HFFc6 (cell line): ENCODE results near the gene TMEM63A. TPM values are rescaled to one million over a fixed set of nuclear protein-coding genes. Genes with fewer than 3 reads are reported as not detected.

Experiments used
- DNase-seq: peaks from one replicate; pipeline ENCODE4 v3.0.0-alpha.2; 2018
- H3K27ac Mint-ChIP-seq: 2 replicates; pipeline ENCODE4 v1.8.0; 2020; ENCODE audit warnings: mild to moderate bottlenecking, mixed read lengths
- H3K27me3 Mint-ChIP-seq: 2 replicates; pipeline ENCODE4 v1.8.0; 2021; ENCODE audit warnings: mild to moderate bottlenecking, moderate library complexity, mixed read lengths; ENCODE audit not compliant: insufficient read depth
- H3K36me3 Mint-ChIP-seq: 2 replicates; pipeline ENCODE4 v1.8.0; 2021; ENCODE audit warnings: low read depth, mixed read lengths
- H3K4me1 Mint-ChIP-seq: 2 replicates; pipeline ENCODE4 v1.8.0; 2020; ENCODE audit warnings: low read depth, mixed read lengths
- H3K4me3 Mint-ChIP-seq: 2 replicates; pipeline ENCODE4 v1.8.0; 2020; ENCODE audit warnings: mild to moderate bottlenecking, moderate library complexity, mixed read lengths
- H3K9me3 Mint-ChIP-seq: 2 replicates; pipeline ENCODE4 v1.8.0; 2020; ENCODE audit warnings: mild to moderate bottlenecking, mixed read lengths
- total RNA-seq, 6 experiments: library from RNA; stranded (reverse); fragmentation: NEBNext Ultra II Directional; extraction: Animal tissue kit (Norgen Biotek cat#: 25700); gene quantifications; 2 replicates in 1 of 6; 3 replicates in 5 of 6; pipeline ENCODE4 v1.2.3, GENCODE V29; 2021
- TF ChIP-seq, protein P1 (sequence below): fragments of 200-600 bp; sonication (generic); IDR thresholded peaks from 2 replicates; pipeline ENCODE4 v1.5.0; 2021; ENCODE audit warnings: antibody characterized with exemption, mild to moderate bottlenecking

TMEM63A gene
- total RNA-seq, 6 experiments from 2014 or later: 18.9 to 29.1 (median 22.0) TPM

DNA sequence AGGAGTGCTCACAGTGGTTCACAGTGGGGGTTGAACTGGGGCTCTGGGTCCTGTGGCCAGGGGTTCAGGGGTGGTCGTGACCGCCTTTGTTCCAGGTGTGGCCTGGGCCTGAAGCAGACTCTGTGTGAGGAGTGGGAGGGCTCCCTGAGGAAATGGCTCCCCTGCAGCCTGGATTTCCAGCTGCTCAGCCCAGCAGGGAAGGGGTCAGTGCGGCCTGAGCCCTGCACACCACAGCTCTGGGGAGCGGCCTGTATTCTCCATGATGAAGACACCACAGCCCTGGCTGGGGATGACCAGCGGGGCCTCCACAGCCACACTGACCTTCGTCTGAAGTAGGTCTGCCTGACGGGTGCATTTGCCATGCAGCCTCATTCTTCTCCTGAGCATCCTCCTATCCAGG lies 25.2 kb upstream of the TMEM63A start:
- Mint-ChIP-seq H3K4me3 (no peak overlapping the region), H3K27me3 (peaks cover 9% of the 10 kb centered on the region), H3K36me3 (no peaks in the 10 kb centered on the region), H3K9me3 (no peaks in the 10 kb centered on the region), H3K4me1 (no peaks in the 10 kb centered on the region), H3K27ac (no peak overlapping the region)
- TF ChIP-seq, protein P1, sequence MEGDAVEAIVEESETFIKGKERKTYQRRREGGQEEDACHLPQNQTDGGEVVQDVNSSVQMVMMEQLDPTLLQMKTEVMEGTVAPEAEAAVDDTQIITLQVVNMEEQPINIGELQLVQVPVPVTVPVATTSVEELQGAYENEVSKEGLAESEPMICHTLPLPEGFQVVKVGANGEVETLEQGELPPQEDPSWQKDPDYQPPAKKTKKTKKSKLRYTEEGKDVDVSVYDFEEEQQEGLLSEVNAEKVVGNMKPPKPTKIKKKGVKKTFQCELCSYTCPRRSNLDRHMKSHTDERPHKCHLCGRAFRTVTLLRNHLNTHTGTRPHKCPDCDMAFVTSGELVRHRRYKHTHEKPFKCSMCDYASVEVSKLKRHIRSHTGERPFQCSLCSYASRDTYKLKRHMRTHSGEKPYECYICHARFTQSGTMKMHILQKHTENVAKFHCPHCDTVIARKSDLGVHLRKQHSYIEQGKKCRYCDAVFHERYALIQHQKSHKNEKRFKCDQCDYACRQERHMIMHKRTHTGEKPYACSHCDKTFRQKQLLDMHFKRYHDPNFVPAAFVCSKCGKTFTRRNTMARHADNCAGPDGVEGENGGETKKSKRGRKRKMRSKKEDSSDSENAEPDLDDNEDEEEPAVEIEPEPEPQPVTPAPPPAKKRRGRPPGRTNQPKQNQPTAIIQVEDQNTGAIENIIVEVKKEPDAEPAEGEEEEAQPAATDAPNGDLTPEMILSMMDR: no peak
- no peak for DNase-seq

DNA sequence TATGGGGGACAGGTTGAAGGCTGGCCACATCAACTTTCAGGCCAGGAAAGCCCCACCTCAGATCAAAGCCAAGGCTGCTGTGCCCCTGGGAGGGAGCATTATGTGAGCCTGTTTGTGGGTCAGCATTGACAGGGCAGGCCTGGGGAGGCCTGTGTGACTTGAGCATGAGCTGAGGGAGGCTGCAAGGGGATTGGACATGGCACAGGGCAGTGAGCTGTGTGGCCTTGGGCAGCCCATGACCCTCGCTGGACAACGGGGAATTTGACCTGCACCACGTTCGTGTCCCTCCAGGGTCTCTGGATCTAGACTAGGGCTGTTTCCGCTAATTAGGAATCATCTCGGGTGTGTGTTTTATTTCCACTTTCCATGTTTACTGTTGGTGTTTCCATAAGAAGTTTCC lies 24.3 kb upstream of the TMEM63A start:
- Mint-ChIP-seq H3K4me3 (no peak overlapping the region), H3K27ac (no peak overlapping the region)
- TF ChIP-seq, protein P1: no peak

DNA sequence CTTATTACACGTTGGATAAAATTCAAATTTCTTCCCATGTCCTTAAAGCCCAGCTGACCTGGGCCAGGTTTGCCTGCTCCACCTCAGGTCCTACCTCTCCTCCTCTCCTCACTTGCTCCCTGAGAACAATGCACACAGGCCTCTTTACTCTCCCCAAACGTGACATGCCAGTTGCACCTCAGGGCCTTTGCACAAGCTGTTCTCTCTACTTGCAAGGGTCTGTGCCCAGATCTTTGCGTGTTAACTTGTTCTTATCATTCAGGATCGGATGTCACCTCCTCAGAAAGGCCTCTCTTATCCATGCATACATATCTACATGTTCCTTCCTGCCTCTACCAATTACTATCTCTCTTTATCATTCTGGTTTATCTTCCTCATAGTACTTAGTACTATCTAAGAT lies 21.4 kb upstream of the TMEM63A start:
- peaks cover 9% of the 10 kb centered on the region for H3K27me3 Mint-ChIP-seq
- no peaks in the 10 kb centered on the region for H3K9me3 Mint-ChIP-seq
- no peaks in the 10 kb centered on the region for H3K4me1 Mint-ChIP-seq
- no peak overlapping the region for H3K27ac Mint-ChIP-seq
- no peak overlapping the region for H3K4me3 Mint-ChIP-seq
- DNase-seq: no peak
- TF ChIP-seq, protein P1: no peak
- H3K36me3 Mint-ChIP-seq: no peaks in the 10 kb centered on the region

More for the DNA sequence above, 24.3 kb upstream of the TMEM63A start:
- no peaks in the 10 kb centered on the region for H3K4me1 Mint-ChIP-seq
- H3K27me3 Mint-ChIP-seq: peaks cover 9% of the 10 kb centered on the region
- no peaks in the 10 kb centered on the region for H3K36me3 Mint-ChIP-seq
- DNase-seq: no peak
- H3K9me3 Mint-ChIP-seq: no peaks in the 10 kb centered on the region

DNA sequence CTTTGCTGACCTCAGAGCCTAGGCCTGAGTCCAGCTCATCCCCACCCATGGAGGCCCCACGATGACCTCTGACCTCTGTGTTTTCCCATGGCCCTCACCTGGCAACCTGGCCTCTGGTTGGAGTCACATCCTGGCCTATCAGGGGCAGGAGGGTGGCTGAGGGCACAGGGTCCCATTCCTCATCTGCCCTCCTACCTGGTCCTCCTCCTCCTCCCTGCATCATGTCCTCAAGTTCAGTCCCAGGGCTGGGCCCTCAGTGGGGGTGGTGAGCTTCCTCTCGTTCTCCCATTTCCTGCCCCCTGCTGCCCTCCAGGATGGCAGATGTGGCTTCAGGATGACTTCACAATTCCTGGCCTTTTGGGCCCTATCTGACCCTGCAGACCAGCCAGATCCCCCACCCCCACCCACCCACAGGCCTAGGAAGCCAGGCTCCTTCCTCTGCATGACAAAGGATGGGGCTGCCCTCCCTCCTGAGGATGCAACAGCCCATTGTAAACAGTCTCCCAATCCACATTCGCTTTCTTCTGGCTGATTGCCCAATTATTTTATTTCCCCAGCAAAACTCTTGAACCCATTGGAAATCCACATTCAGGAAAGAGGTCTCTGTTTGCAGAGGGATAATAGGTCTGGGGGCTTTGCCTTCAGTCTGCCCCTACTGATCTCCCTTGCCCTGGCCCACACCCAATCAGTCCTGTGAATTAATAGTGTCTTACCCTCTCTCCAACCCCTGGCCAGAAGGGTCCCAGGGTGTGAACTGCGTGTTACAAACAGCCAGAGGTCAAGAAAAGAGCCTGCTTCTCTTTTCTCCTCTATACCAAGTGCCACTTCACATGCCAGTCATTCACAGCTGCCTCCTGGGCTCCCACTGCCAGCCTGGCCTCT lies 17.1 kb upstream of the TMEM63A start:
- peaks cover 13% of the 10 kb centered on the region for H3K27me3 Mint-ChIP-seq
- H3K27ac Mint-ChIP-seq: no peak overlapping the region
- H3K4me3 Mint-ChIP-seq: no peak overlapping the region
- H3K9me3 Mint-ChIP-seq: no peaks in the 10 kb centered on the region
- no peaks in the 10 kb centered on the region for H3K36me3 Mint-ChIP-seq
- TF ChIP-seq, protein P1: no peak
- no peak for DNase-seq
- no peaks in the 10 kb centered on the region for H3K4me1 Mint-ChIP-seq

DNA sequence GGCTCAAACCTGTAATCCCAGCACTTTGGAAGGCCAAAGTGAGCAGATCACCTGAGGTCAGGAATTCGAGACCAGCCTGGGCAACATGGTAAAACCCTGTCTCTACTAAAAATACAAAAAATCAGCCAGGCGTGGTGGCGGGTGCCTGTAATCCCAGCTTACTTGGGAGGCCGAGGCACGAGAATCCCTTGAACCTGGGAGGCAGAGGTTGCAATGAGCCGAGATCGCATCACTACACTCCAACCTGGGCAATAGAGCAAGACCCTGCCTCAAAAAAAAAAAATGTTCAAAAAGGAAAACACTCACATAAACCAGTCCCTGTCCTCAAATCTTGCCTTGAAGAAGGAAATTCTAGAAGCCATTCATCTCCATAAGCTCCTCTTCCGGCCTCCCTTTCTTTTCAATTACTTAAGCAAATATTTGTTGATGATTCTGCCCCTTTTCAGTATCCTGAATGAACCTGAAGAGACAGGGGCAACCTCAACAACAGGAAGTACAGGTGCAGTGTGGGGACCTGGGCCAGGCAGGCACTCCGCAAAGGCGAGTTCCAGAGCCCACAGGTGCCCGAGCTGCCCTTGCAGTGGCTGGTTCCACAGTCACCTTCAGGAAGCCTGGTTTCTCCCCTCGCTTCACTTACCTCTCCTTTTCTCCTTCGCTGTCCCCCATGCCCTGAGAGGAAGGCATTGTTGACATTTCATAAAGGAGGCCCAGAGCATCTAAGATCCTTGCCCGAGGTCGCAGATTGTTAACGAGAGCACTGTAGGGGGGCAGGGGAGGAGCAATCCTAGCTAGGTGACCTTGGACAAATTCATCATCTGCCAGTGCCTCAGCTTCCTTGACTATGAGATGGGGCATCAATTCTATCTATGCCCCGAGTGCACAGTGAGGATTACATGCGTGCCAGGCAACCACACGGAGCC lies 15.7 kb upstream of the TMEM63A start:
- peaks cover 8% of the 10 kb centered on the region for H3K27me3 Mint-ChIP-seq
- TF ChIP-seq, protein P1: no peak
- H3K4me3 Mint-ChIP-seq: no peak overlapping the region
- no peak for DNase-seq
- no peak overlapping the region for H3K27ac Mint-ChIP-seq
- H3K4me1 Mint-ChIP-seq: no peaks in the 10 kb centered on the region
- H3K36me3 Mint-ChIP-seq: no peaks in the 10 kb centered on the region
- no peaks in the 10 kb centered on the region for H3K9me3 Mint-ChIP-seq
